Gastrocnemius medialis (tissue), 4 donors: ENCODE results near the gene UBN2.

Source experiments
- POLR2A ChIP-seq, 2 donors: fragments of 450-650 bp; IDR thresholded peaks; one replicate each; pipeline ENCODE4 v1.6.1; 2017; ENCODE audit warnings: antibody characterized with exemption in 2 of 2, mild to moderate bottlenecking in 2 of 2, moderate library complexity in 2 of 2
- TF ChIP-seq, protein P1 (sequence below), 5 experiments: fragments of 450-650 bp in 3 of 5; fragments of 200-600 bp in 2 of 5; sonication (generic) in 2 of 5; IDR thresholded peaks in 4 of 5; conservative IDR thresholded peaks in 1 of 5; 1 replicate in 4 of 5; 2 replicates in 1 of 5; pipeline ENCODE4 v1.5.1; 2016 to 2019; ENCODE audit warnings: antibody characterized with exemption in 5 of 5, mild to moderate bottlenecking in 3 of 5, moderate library complexity in 3 of 5

GRCh38 chr7:139294951-139295575 lies 64.0 kb downstream of the UBN2 start:
- TF ChIP-seq, protein P1, sequence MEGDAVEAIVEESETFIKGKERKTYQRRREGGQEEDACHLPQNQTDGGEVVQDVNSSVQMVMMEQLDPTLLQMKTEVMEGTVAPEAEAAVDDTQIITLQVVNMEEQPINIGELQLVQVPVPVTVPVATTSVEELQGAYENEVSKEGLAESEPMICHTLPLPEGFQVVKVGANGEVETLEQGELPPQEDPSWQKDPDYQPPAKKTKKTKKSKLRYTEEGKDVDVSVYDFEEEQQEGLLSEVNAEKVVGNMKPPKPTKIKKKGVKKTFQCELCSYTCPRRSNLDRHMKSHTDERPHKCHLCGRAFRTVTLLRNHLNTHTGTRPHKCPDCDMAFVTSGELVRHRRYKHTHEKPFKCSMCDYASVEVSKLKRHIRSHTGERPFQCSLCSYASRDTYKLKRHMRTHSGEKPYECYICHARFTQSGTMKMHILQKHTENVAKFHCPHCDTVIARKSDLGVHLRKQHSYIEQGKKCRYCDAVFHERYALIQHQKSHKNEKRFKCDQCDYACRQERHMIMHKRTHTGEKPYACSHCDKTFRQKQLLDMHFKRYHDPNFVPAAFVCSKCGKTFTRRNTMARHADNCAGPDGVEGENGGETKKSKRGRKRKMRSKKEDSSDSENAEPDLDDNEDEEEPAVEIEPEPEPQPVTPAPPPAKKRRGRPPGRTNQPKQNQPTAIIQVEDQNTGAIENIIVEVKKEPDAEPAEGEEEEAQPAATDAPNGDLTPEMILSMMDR (IDR thresholded peaks at IDR 0.05 in 4 of 5, conservative IDR thresholded peaks at IDR 0.05 in 1 of 5), result no peak
- no peak for TF ChIP-seq POLR2A (IDR thresholded peaks at IDR 0.05)
